ENCODE measurements around the gene JAM3. TPM values are rescaled to one million over a fixed set of nuclear protein-coding genes. Genes with fewer than 3 reads are reported as not detected.
"Not testable (repeated sequence)": the region's sequence is repeated elsewhere in the genome, so short reads cannot be mapped to it uniquely, and the experiment has no call there.

The JAM3 gene
- total RNA-seq, 1 donor from 2014 or later: 50.3 TPM

DNA sequence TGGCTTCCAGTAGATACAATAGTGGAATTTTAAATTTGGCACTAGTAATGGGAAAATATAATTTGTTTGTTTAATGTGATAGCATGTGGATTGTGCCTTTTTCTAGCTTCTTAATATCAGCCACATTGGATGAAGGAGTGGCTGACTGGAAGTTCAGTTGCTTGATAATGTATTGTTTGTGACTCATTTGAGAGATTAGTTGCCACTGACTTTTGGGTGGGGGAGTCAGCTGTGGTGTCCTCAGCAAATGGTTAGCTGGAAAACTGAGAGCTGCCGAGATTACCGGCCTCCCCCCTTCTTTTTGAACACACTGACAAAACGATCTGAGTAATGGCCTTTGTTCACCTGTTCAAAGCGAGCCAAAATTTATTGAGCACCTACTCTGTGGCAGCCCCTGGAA, 5.5 kb downstream of the JAM3 start:
- Mint-ChIP-seq H3K27ac (no peak overlapping the region), H3K36me3 (peaks cover 8% of the 10 kb centered on the region), H3K9me3 (no peaks in the 10 kb centered on the region), H3K4me3 (no peak overlapping the region), H3K27me3 (peaks cover 41% of the 10 kb centered on the region), H3K4me1 (ENCODE audit: unreplicated experiment) (peaks cover 17% of the 10 kb centered on the region)
- no peak for DNase-seq (ENCODE audit: extremely low spot score, unreplicated experiment)
- TF ChIP-seq, protein P1, sequence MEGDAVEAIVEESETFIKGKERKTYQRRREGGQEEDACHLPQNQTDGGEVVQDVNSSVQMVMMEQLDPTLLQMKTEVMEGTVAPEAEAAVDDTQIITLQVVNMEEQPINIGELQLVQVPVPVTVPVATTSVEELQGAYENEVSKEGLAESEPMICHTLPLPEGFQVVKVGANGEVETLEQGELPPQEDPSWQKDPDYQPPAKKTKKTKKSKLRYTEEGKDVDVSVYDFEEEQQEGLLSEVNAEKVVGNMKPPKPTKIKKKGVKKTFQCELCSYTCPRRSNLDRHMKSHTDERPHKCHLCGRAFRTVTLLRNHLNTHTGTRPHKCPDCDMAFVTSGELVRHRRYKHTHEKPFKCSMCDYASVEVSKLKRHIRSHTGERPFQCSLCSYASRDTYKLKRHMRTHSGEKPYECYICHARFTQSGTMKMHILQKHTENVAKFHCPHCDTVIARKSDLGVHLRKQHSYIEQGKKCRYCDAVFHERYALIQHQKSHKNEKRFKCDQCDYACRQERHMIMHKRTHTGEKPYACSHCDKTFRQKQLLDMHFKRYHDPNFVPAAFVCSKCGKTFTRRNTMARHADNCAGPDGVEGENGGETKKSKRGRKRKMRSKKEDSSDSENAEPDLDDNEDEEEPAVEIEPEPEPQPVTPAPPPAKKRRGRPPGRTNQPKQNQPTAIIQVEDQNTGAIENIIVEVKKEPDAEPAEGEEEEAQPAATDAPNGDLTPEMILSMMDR (conservative IDR thresholded peaks at IDR 0.05): no peak

DNA sequence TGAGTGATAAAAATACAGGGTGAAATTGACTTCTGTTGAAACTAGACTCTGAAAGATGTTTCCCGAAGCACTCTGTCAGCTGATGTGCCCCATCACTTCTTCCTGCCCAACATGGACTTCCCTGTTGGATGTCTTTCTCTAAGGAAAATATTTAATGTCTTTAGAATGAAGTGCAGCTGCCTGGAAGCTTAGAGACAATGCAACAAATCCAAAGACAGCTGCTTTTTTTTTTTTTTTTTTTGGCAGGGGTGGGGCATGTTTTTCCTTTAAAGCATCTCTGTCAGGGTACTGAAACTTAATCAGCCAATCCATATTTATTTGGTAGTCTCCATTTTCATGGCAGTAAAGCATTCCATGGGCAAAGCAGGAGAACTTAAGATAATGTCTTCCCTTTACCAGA, 5.9 kb downstream of the JAM3 start:
- H3K36me3 Mint-ChIP-seq: peaks cover 8% of the 10 kb centered on the region
- peaks cover 40% of the 10 kb centered on the region for H3K27me3 Mint-ChIP-seq
- peaks cover 15% of the 10 kb centered on the region for H3K4me1 Mint-ChIP-seq (ENCODE audit: unreplicated experiment)
- no peak overlapping the region for H3K4me3 Mint-ChIP-seq
- no peaks in the 10 kb centered on the region for H3K9me3 Mint-ChIP-seq
- no peak overlapping the region for H3K27ac Mint-ChIP-seq
- TF ChIP-seq, protein P1 (conservative IDR thresholded peaks at IDR 0.05): no peak
- no peak for DNase-seq (ENCODE audit: extremely low spot score, unreplicated experiment)

DNA sequence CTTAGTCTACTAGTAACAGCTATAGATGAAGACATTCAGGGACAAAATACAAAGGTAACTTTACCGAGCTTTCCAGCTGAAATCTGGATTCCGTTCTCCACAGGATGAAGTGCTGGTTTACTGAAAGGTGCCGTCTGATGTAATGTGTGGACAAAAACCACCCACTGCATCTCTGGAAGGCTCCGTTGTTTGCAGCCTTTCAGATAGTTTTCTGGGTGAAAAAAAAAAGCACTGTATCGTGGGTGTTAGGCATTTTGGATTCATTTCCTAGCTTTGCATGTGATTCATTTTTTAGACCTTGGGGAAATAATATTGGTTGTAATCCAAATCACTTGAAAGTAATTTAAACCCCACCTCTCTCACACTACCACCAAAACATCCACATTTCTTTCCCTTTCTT, 10.4 kb downstream of the JAM3 start:
- peaks cover 16% of the 10 kb centered on the region for H3K4me1 Mint-ChIP-seq (ENCODE audit: unreplicated experiment)
- TF ChIP-seq, protein P1 (conservative IDR thresholded peaks at IDR 0.05): no peak
- peaks cover 26% of the 10 kb centered on the region for H3K36me3 Mint-ChIP-seq
- H3K4me3 Mint-ChIP-seq: no peak overlapping the region
- peaks cover 8% of the 10 kb centered on the region for H3K9me3 Mint-ChIP-seq
- H3K27me3 Mint-ChIP-seq: peaks cover 24% of the 10 kb centered on the region
- H3K27ac Mint-ChIP-seq: no peak overlapping the region
- no peak for DNase-seq (ENCODE audit: extremely low spot score, unreplicated experiment)

DNA sequence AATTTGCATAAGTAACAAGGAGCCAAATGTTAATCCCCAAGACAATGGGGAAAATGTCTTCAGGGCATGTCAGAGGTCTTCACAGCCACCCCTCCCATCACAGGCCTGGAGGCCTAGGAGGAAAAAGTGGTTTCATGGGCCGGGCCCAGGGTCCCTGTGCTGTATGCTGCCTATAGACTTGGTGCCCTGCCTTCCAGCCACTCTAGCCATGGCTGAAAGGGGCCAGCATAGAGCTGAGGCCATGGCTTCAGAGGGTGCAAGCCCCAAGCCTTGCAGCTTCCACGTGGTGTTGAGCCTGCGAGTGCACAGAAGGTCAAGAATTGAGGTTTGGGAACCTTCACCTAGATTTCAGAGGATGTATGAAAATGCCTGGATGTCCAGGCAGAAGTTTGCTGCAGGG, 12.4 kb downstream of the JAM3 start:
- not testable (repeated sequence) for H3K27ac Mint-ChIP-seq; DNase-seq (ENCODE audit: extremely low spot score, unreplicated experiment); H3K9me3 Mint-ChIP-seq; H3K4me3 Mint-ChIP-seq
- peaks cover 26% of the 10 kb centered on the region for H3K36me3 Mint-ChIP-seq
- peaks cover 15% of the 10 kb centered on the region for H3K27me3 Mint-ChIP-seq
- peaks cover 16% of the 10 kb centered on the region for H3K4me1 Mint-ChIP-seq (ENCODE audit: unreplicated experiment)

DNA sequence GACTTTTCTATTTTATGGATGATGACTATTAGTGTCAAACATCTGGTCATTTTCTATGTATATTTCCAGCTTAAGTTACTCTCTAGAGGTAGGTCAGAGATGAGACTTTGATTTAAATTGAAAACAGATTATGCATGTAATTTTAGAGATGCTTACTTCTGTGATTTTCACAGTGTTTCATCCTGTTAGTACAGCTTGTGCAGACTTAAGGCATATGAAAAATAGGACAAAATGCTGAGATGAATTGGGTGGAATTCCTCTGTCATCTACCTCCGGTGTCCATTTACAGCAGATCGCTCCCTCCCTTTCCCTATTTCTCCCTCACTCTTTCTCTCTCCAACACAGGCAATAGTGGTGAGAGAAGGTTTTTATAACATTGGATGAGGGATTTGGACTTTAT, 14.1 kb downstream of the JAM3 start:
- Mint-ChIP-seq H3K27me3 (peaks cover 15% of the 10 kb centered on the region), H3K27ac (no peak overlapping the region), H3K4me1 (ENCODE audit: unreplicated experiment) (peaks cover 16% of the 10 kb centered on the region), H3K9me3 (peaks cover 8% of the 10 kb centered on the region), H3K4me3 (no peak overlapping the region), H3K36me3 (peaks cover 26% of the 10 kb centered on the region)
- TF ChIP-seq, protein P1 (conservative IDR thresholded peaks at IDR 0.05): no peak
- DNase-seq (ENCODE audit: extremely low spot score, unreplicated experiment): no peak

DNA sequence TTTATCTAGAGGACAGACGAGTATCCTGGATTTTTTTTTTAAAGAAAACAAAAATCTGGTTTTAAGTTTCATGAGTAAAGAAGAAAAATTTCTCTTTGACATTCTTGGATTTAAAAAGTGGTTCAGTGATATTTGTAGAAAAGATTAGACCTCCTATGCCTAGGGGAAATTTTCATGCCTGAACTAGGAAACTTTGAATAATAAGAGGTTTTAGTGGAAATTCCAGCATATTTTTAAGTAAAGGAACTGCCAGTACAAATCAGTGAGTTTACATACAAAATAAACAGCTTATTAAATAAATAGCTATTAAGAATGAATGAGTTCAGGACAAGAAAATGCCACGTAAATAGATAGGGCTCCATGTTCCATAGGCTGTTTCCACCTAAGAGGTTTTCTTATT, 17.5 kb downstream of the JAM3 start:
- TF ChIP-seq, protein P1 (conservative IDR thresholded peaks at IDR 0.05): no peak
- Mint-ChIP-seq H3K27ac (no peak overlapping the region), H3K36me3 (peaks cover 12% of the 10 kb centered on the region), H3K9me3 (no peaks in the 10 kb centered on the region), H3K4me1 (ENCODE audit: unreplicated experiment) (peaks cover 16% of the 10 kb centered on the region), H3K4me3 (no peak overlapping the region), H3K27me3 (peaks cover 9% of the 10 kb centered on the region)
- DNase-seq (ENCODE audit: extremely low spot score, unreplicated experiment): no peak

DNA sequence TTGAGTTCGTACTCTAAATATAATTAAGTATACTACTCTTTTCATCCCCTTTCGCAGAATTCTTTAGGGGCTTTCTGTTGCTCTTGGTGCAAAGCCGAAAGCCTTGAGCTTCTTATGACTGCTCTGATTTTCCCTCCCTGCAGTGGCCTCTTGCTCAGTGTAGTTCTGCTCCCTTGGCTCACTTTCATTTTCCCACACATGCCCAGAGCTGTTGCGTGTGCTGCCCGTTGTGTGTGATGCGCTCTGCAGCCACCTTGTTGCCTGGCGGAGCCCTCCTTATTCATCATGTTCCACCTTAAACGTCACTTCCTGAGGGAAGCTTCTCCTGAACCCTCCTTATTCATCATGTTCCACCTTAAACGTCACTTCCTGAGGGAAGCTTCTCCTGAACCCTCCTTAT, 23.1 kb downstream of the JAM3 start:
- not testable (repeated sequence) for H3K36me3 Mint-ChIP-seq; H3K9me3 Mint-ChIP-seq; H3K27me3 Mint-ChIP-seq; H3K4me3 Mint-ChIP-seq; H3K4me1 Mint-ChIP-seq (ENCODE audit: unreplicated experiment); DNase-seq (ENCODE audit: extremely low spot score, unreplicated experiment); H3K27ac Mint-ChIP-seq
